Osteocyte (in vitro differentiated cells): ENCODE results near the gene PPHLN1. TPM values are rescaled to one million over a fixed set of nuclear protein-coding genes. Genes with fewer than 3 reads are reported as not detected.

Source experiments
- DNase-seq: peaks from one replicate; pipeline ENCODE4 v3.0.0; 2021; ENCODE audit warnings: mixed read lengths; ENCODE audit not compliant: unreplicated experiment; ENCODE audit errors: extremely low spot score
- H3K27ac Mint-ChIP-seq: one replicate; pipeline ENCODE4 v1.8.0; 2021; ENCODE audit warnings: mild to moderate bottlenecking, mixed read lengths; ENCODE audit not compliant: unreplicated experiment
- H3K27me3 Mint-ChIP-seq: one replicate; pipeline ENCODE4 v1.8.0; 2021; ENCODE audit warnings: mixed read lengths; ENCODE audit not compliant: unreplicated experiment
- H3K36me3 Mint-ChIP-seq: one replicate; pipeline ENCODE4 v1.8.0; 2021; ENCODE audit warnings: mixed read lengths; ENCODE audit not compliant: unreplicated experiment
- H3K4me1 Mint-ChIP-seq: one replicate; pipeline ENCODE4 v1.8.0; 2021; ENCODE audit warnings: mixed read lengths; ENCODE audit not compliant: unreplicated experiment
- H3K4me3 Mint-ChIP-seq: one replicate; pipeline ENCODE4 v1.8.0; 2021; ENCODE audit warnings: mild to moderate bottlenecking, moderate library complexity, mixed read lengths; ENCODE audit not compliant: unreplicated experiment
- H3K9me3 Mint-ChIP-seq: one replicate; pipeline ENCODE4 v1.8.0; 2021; ENCODE audit warnings: mixed read lengths; ENCODE audit not compliant: unreplicated experiment
- CTCF ChIP-seq: fragments of 200-600 bp; sonication (generic); IDR thresholded peaks from 2 replicates; pipeline ENCODE4 v1.5.0; 2021; ENCODE audit warnings: antibody characterized with exemption, mild to moderate bottlenecking, moderate library complexity
- total RNA-seq: library from RNA; stranded (reverse); gene quantifications from 2 replicates; pipeline ENCODE4 v1.2.1, GENCODE V29; 2021

PPHLN1 gene
- total RNA-seq, 1 donor from 2014 or later: 56.6 TPM

- no peak overlapping the region for H3K4me3 Mint-ChIP-seq
- no peak for DNase-seq
- no peak for TF ChIP-seq CTCF
- H3K27me3 Mint-ChIP-seq: no peaks in the 10 kb centered on the region
- no peaks in the 10 kb centered on the region for H3K9me3 Mint-ChIP-seq
- H3K27ac Mint-ChIP-seq: no peak overlapping the region
- peaks cover 3% of the 10 kb centered on the region for H3K4me1 Mint-ChIP-seq
- H3K36me3 Mint-ChIP-seq: peaks cover 20% of the 10 kb centered on the region
Measured at GRCh38 chr12:42356344-42356743, 30.4 kb downstream of the PPHLN1 start.

GRCh38 chr12:42360747-42361403, 34.9 kb downstream of the PPHLN1 start:
- H3K4me1 Mint-ChIP-seq: peaks cover 3% of the 10 kb centered on the region
- DNase-seq: no peak
- no peak overlapping the region for H3K27ac Mint-ChIP-seq
- TF ChIP-seq CTCF: no peak
- H3K9me3 Mint-ChIP-seq: no peaks in the 10 kb centered on the region
- no peaks in the 10 kb centered on the region for H3K27me3 Mint-ChIP-seq
- no peak overlapping the region for H3K4me3 Mint-ChIP-seq
- peaks cover 21% of the 10 kb centered on the region for H3K36me3 Mint-ChIP-seq

GRCh38 chr12:42361909-42362646, 36.1 kb downstream of the PPHLN1 start:
- DNase-seq: no peak
- Mint-ChIP-seq H3K27me3 (no peaks in the 10 kb centered on the region), H3K27ac (no peak overlapping the region), H3K4me3 (no peak overlapping the region), H3K4me1 (peaks cover 3% of the 10 kb centered on the region), H3K36me3 (peaks cover 19% of the 10 kb centered on the region), H3K9me3 (no peaks in the 10 kb centered on the region)
- no peak for TF ChIP-seq CTCF

- Mint-ChIP-seq H3K9me3 (no peaks in the 10 kb centered on the region), H3K36me3 (peaks cover 18% of the 10 kb centered on the region), H3K4me3 (no peak overlapping the region), H3K4me1 (peaks cover 3% of the 10 kb centered on the region), H3K27ac (no peak overlapping the region), H3K27me3 (no peaks in the 10 kb centered on the region)
- TF ChIP-seq CTCF: no peak
- no peak for DNase-seq
Measured at GRCh38 chr12:42362647-42363260, 36.8 kb downstream of the PPHLN1 start.

- Mint-ChIP-seq H3K9me3 (no peaks in the 10 kb centered on the region), H3K27me3 (no peaks in the 10 kb centered on the region), H3K36me3 (peaks cover 13% of the 10 kb centered on the region), H3K4me1 (peaks cover 3% of the 10 kb centered on the region), H3K4me3 (no peak overlapping the region), H3K27ac (no peak overlapping the region)
- TF ChIP-seq CTCF: no peak
- DNase-seq: no peak
Measured at GRCh38 chr12:42364692-42365091, 38.7 kb downstream of the PPHLN1 start.
